Measurements from ENCODE around the gene TRA2B.

Gene TRA2B

DNA sequence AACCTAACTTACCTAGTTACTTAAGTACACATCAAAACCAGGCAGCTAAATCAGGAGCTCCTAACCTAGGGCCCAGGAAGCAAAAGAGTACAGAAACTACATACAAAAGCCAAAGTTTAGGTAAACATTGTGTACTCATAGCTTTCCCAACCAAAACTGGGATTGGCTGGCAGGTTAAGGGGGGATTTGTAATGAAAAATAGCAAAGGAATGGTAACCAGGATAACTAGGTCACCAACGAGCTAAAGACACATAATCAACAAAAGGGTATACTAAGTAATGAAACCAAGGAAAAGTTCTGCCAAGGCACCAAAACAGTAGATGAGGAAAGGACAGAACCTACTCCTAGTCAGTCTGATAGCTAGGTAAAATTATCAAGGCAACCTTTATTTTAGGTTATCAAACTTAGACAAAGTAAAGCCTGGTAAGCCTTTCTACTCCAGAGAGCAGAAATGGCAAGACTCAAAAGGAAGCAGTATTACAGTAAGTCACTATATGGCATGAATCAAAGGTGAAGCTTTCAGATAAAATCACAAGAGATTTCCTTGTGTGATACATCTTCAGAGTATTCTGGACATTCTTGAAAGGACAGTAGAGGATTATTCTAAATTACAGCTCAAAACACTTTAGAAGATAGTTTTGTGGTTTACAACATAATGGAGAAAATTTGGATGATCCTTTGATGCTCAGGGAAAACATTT, 10.2 kb downstream of the TRA2B start:
- TF ChIP-seq, protein P1, sequence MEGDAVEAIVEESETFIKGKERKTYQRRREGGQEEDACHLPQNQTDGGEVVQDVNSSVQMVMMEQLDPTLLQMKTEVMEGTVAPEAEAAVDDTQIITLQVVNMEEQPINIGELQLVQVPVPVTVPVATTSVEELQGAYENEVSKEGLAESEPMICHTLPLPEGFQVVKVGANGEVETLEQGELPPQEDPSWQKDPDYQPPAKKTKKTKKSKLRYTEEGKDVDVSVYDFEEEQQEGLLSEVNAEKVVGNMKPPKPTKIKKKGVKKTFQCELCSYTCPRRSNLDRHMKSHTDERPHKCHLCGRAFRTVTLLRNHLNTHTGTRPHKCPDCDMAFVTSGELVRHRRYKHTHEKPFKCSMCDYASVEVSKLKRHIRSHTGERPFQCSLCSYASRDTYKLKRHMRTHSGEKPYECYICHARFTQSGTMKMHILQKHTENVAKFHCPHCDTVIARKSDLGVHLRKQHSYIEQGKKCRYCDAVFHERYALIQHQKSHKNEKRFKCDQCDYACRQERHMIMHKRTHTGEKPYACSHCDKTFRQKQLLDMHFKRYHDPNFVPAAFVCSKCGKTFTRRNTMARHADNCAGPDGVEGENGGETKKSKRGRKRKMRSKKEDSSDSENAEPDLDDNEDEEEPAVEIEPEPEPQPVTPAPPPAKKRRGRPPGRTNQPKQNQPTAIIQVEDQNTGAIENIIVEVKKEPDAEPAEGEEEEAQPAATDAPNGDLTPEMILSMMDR (IDR thresholded peaks at IDR 0.05; ENCODE audit: low read depth, low read length), result no peak
- no peak overlapping the region for H3K4me3 ChIP-seq (ENCODE audit: low read depth, low read length)

DNA sequence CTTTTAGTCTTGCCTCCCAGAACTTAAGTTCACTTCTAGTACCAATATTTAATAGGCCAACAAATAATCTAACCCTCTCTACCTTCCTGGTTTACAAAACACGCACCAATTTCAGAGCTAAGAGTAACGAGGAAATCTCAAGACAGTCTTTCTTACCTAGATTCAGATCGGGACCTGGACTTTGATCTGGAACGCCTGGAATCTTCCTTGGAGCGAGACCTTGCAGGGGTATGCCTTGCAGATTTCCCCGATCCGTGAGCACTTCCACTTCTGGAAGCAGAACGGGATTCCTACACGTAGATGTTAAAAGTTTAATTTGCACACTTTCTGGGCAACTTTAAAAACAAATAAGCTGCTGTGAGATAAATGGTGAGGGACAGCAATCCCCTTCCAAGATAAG, 11.4 kb downstream of the TRA2B start:
- TF ChIP-seq, protein P1 (IDR thresholded peaks at IDR 0.05; ENCODE audit: low read depth, low read length), result no peak
- H3K4me3 ChIP-seq (ENCODE audit: low read depth, low read length), result no peak overlapping the region

DNA sequence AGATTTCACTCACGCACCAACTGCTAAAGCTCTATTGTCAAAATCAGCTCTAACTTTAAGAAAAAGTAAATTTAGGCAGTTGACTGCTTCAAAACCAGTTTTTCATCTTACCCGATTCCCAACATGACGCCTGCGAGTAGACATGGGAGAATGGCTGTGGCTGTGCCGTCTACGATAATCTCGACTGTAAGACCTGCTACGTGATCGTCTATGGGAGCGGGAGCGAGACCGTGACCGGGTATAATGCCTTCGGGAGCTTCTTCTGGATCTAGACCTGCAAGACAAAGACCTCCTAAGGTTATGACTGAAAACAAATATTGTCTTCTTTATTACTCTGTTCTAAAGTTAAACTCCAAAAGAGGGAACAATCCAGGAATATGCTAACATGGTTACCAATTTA, 12.5 kb downstream of the TRA2B start:
- H3K4me3 ChIP-seq (ENCODE audit: low read depth, low read length), result no peak overlapping the region
- TF ChIP-seq, protein P1 (IDR thresholded peaks at IDR 0.05; ENCODE audit: low read depth, low read length), result no peak

DNA sequence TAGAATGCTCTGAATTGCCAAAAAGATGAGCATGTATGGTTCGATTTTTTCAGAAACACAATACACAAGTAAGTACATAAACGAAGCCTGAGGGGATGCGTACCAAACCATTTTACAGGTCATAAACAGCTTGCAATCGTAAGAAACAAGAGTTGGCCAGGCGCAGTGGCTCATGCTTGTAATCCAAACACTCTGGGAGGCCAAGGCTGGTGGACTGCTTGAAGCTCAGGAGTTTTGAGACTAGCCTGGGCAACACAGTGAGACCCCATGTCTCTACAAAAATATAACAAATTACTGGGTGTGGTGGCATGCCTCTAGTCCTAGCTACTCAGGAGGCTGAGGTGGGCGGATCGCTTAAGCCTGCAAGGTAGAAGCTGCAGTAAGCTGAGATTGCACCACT, 13.4 kb downstream of the TRA2B start:
- no peak overlapping the region for H3K4me3 ChIP-seq (ENCODE audit: low read depth, low read length)
- TF ChIP-seq, protein P1 (IDR thresholded peaks at IDR 0.05; ENCODE audit: low read depth, low read length), result no peak

DNA sequence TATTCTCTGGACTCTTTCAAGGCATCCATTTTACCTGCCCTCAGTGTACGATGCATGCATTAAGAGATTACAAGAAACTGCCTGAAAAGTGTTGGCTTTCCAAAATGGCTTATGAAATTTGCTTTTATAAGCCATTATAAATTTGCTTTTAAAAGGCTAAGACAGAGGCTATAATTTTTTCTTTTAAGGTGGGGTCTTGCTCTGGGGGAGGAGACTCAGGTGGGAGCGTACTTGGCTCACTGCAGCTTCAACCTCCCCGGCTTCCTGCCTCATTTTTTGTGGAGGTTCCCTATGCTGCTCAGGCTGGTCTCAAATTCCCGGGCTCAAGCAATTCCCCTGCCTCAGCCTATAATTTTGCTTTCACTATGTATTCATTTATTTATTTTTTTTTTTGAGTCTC, 17.6 kb downstream of the TRA2B start:
- TF ChIP-seq, protein P1 (IDR thresholded peaks at IDR 0.05; ENCODE audit: low read depth, low read length), result no peak
- H3K4me3 ChIP-seq (ENCODE audit: low read depth, low read length), result no peak overlapping the region

DNA sequence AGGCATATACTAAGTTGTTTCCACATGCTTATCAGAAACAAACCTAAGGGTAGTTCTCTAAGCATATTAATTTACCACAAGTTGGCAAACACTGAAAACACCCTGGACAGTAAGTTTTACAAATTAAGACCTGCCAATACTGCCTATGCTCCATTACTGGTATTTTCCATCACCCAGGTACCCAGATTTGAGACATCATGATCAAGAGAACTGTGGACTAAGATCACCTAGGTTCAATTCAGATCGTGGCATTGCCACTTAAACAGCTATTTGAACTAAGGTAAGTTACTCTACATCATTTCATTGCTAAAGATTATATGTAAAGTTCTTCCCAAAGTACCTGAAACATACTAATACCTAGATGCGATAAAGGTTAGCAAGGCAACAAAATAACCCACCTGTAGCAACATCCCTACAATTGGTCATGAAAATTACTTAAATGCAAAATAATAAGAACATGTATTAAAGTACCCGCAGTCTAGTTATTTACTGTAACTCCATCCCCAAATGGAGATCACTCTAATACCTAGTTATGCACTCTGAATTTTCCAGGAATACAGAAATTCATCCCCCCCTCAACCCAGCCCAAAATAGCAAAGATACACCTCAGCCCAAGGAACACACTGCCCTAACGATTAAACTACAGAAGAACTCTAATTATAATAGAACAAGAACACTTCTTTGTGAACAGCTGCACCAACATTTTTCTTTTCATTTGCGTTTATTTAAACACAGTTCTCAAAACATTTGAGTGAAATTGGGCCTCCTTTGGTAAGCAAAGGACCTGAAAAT, 21.6 kb downstream of the TRA2B start:
- TF ChIP-seq, protein P1 (IDR thresholded peaks at IDR 0.05; ENCODE audit: low read depth, low read length), result no peak

DNA sequence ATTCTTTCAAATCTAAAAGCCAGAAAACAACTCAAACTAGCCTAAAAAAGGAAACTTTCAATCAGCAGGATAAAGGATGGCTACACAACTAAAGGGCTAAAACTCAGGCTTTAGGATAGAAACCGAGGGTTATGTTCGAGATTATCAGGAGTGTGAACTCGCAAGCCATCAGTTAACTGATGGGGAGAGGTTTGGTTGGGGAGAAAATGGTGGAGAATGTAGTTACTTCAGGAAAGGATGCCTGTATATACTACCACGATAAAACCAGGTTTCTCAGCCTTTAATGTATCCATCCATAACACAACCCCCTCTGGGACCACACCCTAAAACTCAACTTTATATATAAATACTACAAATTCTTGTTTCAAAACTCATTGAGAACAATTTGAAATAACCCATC, 22.2 kb downstream of the TRA2B start:
- TF ChIP-seq, protein P1 (IDR thresholded peaks at IDR 0.05; ENCODE audit: low read depth, low read length), result no peak
- H3K4me3 ChIP-seq (ENCODE audit: low read depth, low read length), result no peak overlapping the region

More for the DNA sequence above, 21.6 kb downstream of the TRA2B start:
- H3K4me3 ChIP-seq (ENCODE audit: low read depth, low read length), result no peak overlapping the region

All from WI38 (cell line).